Iris pigment epithelial cell (primary cell): Measurements from ENCODE around the gene CKS2.
"Not testable (repeated sequence)": the region's sequence is repeated elsewhere in the genome, so short reads cannot be mapped to it uniquely, and the experiment has no call there.

Experiments used
- DNase-seq: peaks from one replicate; pipeline ENCODE4 v3.0.0-alpha.2; 2011; ENCODE audit warnings: low read depth

Gene CKS2

DNA sequence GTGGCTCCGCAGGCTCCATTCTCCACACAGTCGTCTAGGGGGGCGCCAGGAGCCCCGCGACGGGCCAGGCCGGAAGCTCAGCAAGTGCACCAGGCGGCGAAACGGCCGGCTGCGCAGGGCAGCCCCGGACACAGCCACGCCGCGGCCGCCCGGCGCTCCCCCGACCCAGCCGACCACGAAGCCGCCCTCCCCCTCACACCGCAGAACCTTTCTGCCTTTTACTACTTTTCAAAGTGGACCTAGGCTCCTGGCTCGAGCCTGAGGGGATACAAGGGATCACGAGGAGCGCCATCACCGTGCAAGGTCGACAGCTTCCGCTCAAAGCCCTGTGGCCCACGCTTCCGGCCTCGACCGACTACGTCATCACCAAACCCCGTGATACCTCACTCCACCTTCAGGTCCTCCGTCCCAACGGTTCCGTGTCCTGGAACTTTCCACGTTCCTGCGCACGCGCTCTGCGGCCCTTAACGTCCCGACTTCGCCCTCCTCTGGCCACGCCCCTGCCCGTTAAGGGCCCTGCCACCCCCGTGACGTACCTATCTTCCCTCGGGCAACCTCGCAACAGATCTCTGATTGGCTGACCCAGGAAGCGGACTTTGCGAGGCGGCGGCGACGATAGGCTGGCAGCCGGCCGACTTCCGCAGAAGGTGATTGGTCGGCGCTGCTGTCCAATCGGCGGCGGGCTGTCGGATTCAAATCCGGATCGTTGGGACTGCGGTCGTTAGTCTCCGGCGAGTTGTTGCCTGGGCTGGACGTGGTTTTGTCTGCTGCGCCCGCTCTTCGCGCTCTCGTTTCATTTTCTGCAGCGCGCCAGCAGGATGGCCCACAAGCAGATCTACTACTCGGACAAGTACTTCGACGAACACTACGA lies at the start of gene CKS2:
Gene CKS2 (plus strand): TSS at position 721 of the 871 bp plus-strand sequence. CDS start 98 bp downstream, at position 819.
- DNase-seq = peak; percentile 100

DNA sequence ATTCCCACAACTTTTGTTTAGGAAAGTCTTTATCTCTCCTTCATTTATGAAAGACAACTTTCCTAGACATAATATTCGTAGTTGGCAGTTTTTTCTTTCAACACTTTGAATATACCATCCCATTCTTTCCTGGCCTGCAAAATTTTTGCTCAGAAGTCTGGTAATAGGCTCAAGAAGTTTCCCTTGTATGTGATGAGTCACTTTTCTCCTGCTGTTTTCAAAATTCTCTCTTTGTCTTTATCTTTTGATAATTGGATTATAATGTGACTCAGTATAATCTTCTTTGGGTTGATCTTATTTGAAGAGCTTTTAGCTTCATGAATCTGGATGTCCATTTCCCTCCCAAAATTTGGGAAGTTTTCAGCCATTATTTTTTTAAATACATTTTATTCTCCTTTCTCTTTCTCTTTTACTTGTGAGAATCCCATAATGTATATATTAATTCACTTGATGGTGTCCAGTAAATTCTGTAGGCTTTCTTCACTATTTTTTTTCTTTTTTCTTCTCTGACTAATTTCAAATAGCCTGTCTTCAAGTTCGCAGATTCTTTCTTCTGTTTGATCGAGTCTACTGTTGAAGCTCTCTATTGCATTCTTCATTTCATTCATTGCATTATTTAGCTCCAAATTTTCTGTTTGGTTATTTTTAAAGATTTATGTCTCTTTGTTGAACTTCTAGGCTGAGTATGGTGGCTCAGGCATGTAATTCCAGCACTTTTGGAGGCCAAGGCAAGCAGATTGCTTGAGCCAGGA lies 37.3 kb upstream of the CKS2 start:
- DNase-seq = no peak

DNA sequence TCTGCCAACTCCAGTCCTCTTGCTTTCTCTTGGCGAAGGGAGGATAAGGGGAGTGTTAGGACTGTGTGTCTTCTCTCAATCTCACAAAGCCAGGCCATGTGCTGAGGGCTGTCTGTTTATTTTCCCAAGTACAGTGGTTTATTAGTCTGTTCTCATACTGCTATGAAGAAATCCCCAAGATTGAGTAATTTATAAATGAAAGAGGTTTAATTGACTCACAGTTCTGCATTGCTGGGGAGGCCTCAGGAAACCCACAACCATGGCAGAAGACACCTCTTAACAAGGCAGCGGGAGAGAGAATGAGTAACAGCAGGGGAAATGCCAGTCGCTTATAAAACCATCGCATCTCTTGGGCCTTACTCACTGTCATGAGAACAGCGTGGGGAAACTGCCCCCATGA lies 36.2 kb upstream of the CKS2 start:
- peak; percentile 100 for DNase-seq

DNA sequence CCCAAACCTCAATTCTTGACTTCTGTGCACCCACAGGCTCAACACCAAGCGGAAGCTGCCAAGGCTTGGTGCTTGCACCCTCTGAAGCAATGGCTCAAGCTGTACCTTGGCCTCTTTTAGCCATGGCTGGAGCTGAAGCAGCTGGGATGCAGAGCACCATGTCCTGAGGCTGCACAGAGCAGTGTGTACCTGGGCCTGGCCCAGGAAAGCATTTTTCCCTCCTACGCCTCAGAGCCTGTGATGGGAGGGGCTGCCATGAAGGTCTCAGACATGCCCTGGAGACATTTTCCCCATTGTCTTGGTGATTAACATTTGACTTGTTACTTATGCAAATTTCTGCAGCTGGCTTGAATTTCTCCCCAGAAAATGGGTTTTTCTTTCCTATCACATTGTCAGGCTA lies 35.0 kb upstream of the CKS2 start:
- not testable (repeated sequence) for DNase-seq

DNA sequence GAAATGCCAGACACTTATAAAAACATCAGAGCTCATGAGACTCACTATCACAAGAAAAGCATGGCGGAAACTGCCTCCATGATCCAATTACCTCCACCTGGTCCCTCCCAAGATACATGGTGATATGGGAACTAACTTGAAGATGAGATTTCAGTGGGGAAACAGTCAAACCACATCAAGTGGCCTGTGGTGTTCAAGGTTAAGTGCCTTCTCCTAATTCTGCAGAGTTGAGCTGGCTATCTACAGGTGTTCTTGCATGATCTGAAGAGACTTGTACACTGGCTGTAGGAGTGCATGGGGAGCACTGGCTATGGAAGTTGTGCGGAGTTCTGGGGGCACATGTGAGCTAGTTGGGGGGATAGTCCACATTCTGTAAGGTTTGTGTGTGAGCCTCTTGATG lies 34.0 kb upstream of the CKS2 start:
- no peak for DNase-seq

DNA sequence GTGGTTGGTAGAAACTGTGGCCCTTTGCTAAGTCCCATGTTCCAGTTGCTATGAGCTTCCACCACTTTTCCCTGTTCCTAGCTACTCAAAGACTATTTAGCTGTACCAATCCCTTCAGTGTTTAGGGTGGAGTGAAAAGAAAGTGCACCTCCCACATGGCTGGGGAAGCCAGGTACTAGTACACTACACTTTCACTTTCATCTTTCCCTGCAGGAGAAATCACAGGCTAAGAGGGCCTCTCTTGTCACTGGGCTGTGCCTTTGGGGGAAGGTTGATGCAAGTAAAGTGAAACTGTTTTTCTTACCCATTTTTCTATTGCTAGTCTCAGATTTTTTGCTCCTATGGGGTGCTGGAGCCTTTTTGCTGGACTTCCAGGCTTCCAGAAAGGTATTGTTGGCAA lies 33.5 kb upstream of the CKS2 start:
- DNase-seq = peak; percentile 65

DNA sequence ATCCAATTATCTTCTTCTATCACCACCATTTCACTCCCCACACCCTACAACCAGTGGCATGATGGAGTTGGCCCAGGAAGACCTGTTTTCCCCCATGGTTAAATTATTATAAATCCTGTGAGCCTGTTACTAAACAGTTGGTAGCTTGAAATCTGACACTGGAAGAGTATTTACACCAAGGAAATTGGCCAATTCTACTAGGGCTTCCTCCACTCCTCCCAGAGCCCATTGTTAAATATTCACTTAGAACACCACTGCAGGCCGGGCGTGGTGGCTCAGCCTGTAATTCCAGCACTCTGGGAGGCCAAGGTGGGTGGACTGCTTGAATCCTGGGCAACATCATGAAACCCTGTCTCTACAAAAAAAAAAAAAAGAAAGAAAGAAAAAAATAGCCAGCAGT lies 32.4 kb upstream of the CKS2 start:
- DNase-seq = peak; percentile 56

DNA sequence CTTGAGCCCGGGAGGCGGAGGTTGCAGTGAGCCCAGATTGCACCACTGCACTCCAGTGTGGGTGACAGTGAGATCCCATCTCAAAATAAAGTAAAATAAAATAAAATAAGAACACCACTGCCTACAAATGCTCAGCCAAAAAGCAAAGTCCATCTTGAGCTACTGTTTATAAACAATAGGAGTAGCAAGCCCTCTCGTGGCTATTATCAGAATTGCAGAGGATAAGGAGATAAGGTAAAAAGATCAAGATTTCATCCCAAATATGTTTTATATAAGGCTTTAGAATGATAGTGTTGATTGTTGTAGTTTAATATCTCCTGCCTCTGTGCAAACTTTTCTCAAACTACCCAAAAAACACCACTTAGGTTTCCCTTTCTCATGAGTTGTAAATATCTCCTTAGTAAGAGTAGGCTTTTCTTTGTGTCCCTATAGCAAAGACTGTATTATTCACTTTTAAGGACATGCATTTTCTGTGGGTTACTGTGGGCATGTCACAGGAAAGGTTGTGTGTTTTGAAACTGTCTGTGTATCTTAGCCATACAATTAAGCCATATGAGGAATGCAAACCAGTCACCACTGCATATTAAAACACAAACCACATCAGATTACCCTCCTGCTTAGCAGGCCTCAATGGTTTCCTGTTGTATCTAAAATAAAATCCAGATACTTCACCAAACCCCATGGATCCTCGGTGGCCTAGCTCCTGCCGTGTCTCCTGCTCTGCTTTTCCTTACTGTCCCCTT lies 31.8 kb upstream of the CKS2 start:
- peak; percentile 77 for DNase-seq

DNA sequence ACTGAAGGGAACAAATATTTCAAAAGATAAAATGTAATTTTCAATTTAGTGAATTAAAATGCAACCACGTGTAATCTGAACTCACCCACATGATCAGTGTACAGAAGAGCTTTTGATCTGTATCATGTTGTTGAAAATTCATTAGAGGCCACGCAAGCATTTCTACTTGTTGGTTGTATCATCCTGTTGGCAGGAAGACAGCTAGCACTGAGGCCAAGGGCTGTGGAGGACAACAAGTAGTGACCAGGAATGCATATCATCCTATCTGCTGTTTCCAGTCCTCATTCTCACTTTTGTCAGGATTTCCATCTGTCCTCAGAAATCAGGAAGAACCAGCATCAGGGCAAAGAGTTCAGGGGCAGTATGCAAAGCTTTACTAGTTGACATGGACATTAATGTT lies 29.9 kb upstream of the CKS2 start:
- DNase-seq = peak; percentile 36

DNA sequence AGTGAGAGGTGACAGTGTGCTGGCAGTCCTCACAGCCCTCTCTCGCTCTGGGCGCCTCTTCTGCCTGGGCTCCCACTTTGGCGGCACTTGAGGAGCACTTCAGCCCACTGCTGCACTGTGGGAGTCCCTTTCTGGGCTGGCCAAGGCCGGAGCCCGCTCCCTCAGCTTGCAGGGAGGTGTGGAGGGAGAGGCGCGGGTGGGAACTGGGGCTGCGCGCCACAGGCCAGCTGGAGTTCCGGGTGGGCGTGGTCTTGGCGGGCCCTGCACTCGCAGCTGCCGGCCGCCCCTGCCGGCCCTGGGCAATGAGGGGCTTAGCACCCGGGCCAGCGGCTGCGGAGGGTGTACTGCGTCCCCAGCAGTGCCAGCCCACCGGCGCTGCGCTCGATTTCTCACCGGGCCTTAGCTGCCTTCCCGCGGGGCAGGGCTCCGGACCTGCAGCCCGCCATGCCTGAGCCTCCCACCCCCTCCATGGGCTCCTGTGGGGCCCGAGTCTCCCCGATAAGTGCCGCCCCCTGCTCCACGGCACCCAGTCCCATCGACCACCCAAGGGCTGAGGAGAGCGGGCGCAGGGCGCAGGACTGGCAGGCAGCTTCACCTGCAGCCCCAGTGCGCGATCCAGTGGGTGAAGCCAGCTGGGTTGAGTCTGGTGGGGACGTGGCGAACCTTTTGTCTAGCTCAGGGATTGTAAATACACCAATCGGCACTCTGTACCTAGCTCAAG lies 28.6 kb upstream of the CKS2 start:
- DNase-seq = not testable (repeated sequence)

DNA sequence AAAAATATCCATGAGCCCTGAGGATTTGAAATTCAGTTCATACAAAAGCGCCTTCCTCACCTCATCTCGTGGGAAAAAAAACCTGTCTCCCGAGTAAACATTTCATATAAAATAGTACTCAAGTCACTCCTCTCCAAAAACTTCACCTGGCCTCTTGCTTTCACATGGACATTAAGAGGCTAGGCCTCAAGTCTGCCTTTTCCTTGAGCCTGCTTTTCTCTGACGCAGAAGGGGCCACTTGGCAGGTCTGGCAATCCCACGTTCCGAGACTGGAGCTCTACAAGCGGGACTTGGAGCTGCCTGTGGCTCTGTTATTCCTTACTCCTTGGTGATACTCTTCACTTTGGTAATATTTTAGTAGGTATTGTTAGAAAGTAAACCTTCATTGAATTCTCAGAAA lies 26.9 kb upstream of the CKS2 start:
- no peak for DNase-seq

DNA sequence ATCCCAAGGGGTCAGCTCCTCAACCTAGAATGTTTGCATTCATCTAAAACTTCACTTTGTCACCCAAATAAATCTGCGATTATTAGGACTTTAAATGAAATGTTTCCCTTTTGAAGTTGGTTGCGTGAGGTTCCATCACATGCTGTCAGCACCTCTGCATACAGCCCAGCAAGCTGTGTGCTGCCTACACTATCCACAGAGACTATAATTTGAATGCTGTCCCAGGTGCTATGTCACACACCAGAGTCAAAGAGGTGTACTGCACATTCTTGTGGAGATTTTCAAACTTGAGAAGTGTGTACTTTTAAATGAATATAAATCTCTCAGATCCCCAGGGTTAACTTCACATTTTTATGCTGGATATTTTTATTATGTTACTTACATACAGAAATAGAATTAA lies 19.3 kb upstream of the CKS2 start:
- DNase-seq = no peak

DNA sequence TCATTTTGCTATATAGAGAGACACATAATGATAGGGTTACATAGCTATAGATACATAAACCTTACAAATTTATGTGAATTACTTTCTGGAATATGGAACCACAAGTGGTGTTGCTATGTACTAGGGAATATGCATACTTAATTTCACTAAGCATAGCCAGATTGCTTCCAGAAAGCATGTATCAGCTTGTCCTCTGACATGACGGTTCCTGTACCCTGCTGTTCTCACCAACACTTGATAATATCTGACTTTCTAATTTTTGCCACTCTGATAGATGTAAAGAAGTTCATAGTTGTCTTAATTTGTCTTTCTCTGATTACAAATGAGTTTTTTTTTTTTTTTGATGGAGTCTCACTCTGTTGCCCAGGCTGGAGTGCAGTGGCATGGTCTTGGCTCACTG lies 18.0 kb upstream of the CKS2 start:
- DNase-seq = no peak

DNA sequence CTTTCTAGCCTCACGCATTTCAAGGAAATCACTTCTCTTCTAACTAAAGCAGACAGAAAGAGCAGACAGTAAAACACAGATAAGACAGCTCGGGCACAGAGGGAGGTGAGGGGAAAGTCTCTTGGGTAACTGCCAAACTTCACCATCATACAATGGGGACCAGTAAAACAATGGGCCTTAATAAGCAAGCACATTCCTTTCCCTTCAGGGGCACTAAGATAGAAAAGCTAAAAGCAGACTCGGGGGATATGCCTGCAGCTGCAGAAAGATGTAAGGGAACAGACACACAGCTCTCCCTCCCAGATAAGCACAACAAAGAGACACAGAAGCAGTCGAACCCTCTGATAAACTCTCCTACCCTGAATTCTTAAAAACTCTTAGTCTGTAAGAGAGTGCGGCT lies 15.6 kb upstream of the CKS2 start:
- no peak for DNase-seq

DNA sequence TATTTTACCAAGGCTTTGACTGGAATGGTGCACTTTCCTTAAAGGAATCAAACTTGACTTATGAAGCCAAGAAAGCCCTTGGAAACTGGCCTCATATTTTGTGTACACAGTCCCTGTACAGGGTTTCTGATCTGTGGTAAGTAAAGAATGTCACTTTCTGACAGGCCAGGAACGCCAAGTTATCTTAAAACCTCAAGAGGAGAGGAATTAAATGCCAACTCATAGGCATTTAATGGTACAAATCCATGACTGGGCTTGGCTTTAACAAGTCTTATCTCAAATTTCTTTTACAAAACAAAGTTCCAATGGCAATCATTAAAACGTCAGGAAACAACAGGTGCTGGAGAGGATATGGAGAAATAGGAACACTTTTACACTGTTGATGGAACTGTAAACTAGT lies 9.0 kb upstream of the CKS2 start:
- DNase-seq = not testable (repeated sequence)

DNA sequence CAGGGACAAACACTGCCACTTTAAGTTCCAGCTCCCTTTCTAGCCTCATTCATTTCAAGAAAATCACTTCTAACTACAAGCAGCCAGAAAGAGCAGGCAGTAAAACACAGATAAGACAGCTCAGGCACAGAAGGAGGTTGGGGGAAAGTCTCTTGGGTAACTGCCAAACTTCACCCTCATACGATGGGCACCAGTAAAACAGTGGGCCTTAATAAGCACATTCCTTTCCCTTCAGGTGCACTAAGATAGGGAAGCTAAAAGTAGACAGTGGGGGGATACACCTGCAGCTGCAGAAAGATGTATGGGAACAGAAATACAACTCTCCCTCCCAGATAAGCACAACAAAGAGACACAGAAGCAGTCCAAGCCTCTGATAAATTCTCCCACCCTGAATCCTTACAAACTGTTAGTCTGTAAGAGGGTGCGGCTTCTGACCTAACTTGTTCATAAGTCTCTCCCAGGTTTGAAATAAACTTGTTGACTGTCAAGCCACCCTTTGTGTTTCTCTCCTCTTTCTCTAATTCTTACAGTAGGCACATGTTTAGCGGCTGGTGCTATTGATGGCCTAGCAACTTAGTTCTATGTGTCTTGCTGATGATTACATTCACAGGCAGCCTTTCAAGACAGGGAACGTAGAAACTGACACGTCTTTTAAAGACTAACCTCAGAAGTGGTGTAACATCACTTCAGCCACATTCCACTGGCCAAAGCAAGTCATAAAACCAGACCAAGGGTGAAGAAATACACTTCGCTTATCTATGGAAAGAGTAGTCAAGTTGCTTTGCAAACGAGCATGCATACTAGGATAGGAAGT lies 6.8 kb upstream of the CKS2 start:
- DNase-seq = no peak

DNA sequence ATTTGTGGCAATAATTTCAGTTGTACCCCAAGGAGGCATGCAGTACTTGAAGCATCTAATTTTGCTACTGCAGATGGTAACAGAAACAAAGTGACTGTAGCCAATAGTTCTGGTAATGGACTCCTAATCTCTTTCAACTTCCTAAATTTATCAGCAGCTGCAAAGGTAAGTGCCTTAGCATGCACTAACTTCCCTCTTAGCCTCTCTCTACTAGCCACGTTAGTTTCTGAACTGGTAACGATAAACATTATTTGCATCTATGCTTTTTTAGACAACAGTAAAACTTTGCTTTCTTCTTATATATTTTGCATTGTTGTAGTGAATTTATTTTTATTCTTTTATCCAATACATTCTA lies 6.2 kb upstream of the CKS2 start:
- no peak for DNase-seq

DNA sequence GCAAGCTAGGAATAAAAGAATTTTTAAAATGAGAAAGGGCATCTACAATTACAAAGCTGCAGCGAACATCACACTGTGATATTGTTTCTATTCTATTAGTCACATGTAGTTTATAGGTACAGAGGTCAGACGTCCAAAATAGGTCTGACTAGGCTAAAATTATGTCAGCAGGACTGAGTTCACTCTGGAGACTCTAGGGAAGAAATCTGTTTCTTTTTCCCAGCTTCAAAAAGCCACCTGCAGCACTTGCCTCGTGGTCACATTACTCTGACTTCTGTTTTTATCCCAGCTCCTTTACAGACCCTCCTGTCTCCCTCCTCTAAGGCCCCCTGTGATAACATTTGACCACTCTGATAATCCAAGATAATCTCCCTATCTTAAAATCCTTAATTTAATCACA lies 5.1 kb upstream of the CKS2 start:
- DNase-seq = no peak

DNA sequence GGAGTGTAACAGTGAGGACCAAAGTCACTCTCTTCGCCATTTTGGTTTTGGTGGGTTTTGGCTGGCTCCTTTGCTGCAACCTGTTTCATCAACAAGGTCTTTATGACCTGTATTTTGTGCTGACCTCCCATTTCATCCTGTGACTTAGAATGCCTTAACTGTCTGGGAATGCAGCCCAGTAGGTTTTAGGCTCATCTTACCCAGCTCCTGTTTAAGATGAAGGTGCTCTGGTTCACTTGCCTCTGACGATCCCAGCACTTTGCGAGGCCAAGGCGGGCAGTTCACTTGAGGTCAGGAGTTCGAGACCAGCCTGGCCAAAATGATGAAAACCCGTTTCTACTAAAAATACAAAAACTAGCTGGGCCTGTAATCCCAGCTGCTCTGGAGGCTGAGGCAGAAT lies 1.8 kb upstream of the CKS2 start:
- no peak for DNase-seq

DNA sequence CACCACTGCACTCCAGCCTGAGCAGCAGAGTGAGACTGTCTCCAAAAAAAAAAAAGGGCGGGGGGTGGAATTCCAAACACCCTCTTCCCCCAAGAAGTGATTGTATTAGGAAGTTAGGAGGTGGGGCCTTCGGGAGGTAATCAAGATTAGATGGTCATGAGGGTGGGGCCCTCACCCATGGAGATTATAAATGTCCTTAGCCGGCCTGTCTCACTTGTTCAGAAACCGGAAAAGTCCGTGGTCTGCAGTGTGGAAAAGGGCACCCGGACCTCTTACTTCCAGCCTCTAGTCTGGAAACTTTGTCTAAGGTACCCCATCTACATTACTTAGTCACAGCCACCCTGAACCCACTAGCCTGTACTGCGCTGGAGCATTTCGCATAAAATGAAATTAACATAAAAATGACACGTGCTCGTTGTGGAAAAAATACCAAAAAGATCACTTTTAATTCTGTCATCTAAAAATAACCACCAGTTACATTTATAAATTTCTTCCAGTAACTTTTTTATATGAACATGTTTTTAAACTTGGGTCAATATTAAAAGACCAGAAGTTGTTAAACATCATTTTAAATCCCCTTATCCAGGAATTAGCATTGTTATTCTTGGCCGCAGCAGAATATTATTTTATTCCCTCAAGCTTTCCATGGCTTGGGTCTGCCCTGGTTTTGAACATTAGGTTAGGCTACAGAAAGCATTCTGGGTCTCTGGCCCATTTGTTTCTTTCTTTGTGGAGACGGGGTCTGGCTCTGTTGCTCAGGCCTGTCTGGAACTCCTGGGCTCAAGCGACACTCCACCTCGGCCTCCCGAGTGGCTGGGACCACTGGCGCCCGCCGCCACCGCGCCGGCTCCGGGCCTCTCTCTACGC lies 1.2 kb upstream of the CKS2 start:
- no peak for DNase-seq
